HFFc6 (cell line): ENCODE measurements around the gene TCHH. TPM values are rescaled to one million over a fixed set of nuclear protein-coding genes. Genes with fewer than 3 reads are reported as not detected.

Source experiments
- DNase-seq: peaks from one replicate; pipeline ENCODE4 v3.0.0-alpha.2; 2018
- H3K27ac Mint-ChIP-seq: 2 replicates; pipeline ENCODE4 v1.8.0; 2020; ENCODE audit warnings: mild to moderate bottlenecking, mixed read lengths
- H3K27me3 Mint-ChIP-seq: 2 replicates; pipeline ENCODE4 v1.8.0; 2021; ENCODE audit warnings: mild to moderate bottlenecking, moderate library complexity, mixed read lengths; ENCODE audit not compliant: insufficient read depth
- H3K36me3 Mint-ChIP-seq: 2 replicates; pipeline ENCODE4 v1.8.0; 2021; ENCODE audit warnings: low read depth, mixed read lengths
- H3K4me1 Mint-ChIP-seq: 2 replicates; pipeline ENCODE4 v1.8.0; 2020; ENCODE audit warnings: low read depth, mixed read lengths
- H3K4me3 Mint-ChIP-seq: 2 replicates; pipeline ENCODE4 v1.8.0; 2020; ENCODE audit warnings: mild to moderate bottlenecking, moderate library complexity, mixed read lengths
- H3K9me3 Mint-ChIP-seq: 2 replicates; pipeline ENCODE4 v1.8.0; 2020; ENCODE audit warnings: mild to moderate bottlenecking, mixed read lengths
- CTCF ChIP-seq: fragments of 200-600 bp; sonication (generic); IDR thresholded peaks from 2 replicates; pipeline ENCODE4 v1.5.0; 2021; ENCODE audit warnings: antibody characterized with exemption, mild to moderate bottlenecking
- total RNA-seq, 6 experiments: library from RNA; stranded (reverse); fragmentation: NEBNext Ultra II Directional; extraction: Animal tissue kit (Norgen Biotek cat#: 25700); gene quantifications; 2 replicates in 1 of 6; 3 replicates in 5 of 6; pipeline ENCODE4 v1.2.3, GENCODE V29; 2021

TCHH gene
- total RNA-seq, 6 experiments from 2014 or later = 0.03 to 0.05 TPM; not detected in 4

- no peaks in the 10 kb centered on the region for H3K4me1 Mint-ChIP-seq
- peaks cover 1% of the 10 kb centered on the region; the same call in 1 of the 2 replicates for H3K27me3 Mint-ChIP-seq
- no peak for DNase-seq
- no peak overlapping the region for H3K4me3 Mint-ChIP-seq
- H3K27ac Mint-ChIP-seq = no peak overlapping the region
- H3K36me3 Mint-ChIP-seq = no peaks in the 10 kb centered on the region
- H3K9me3 Mint-ChIP-seq = no peaks in the 10 kb centered on the region
- no peak for TF ChIP-seq CTCF
Observed at GRCh38 chr1:152067929-152068328, 47.3 kb downstream of the TCHH start.

- H3K27me3 Mint-ChIP-seq = peaks cover 1% of the 10 kb centered on the region; the same call in 1 of the 2 replicates
Observed at GRCh38 chr1:152067150-152067549, 48.1 kb downstream of the TCHH start.

GRCh38 chr1:152061952-152062351 is 53.3 kb downstream of the TCHH start:
- no peak for TF ChIP-seq CTCF
- no peak for DNase-seq
- no peaks in the 10 kb centered on the region for H3K4me1 Mint-ChIP-seq
- no peak overlapping the region for H3K4me3 Mint-ChIP-seq
- no peak overlapping the region for H3K27ac Mint-ChIP-seq
- no peaks in the 10 kb centered on the region for H3K36me3 Mint-ChIP-seq
- peaks cover 5% of the 10 kb centered on the region for H3K27me3 Mint-ChIP-seq
- no peaks in the 10 kb centered on the region for H3K9me3 Mint-ChIP-seq

More at GRCh38 chr1:152067150-152067549, 48.1 kb downstream of the TCHH start:
- no peaks in the 10 kb centered on the region for H3K4me1 Mint-ChIP-seq
- H3K4me3 Mint-ChIP-seq = no peak overlapping the region
- no peak overlapping the region for H3K27ac Mint-ChIP-seq
- TF ChIP-seq CTCF = no peak
- DNase-seq = no peak
- H3K36me3 Mint-ChIP-seq = no peaks in the 10 kb centered on the region
- no peaks in the 10 kb centered on the region for H3K9me3 Mint-ChIP-seq

Other genes with a start within 250 kb of the TCHH start
- 10 to 100 TPM in 1 of 6 experiments, 1 to 10 TPM in 5; 8.0 to 10.1 (median 9.3) TPM for gene THEM4, start 205.9 kb downstream of the TCHH start, total RNA-seq
- 100 to 1,000 TPM; 390 to 518 (median 442) TPM for gene S100A10, start 121.6 kb downstream of the TCHH start, total RNA-seq
- gene S100A11, start 78.4 kb downstream of the TCHH start, total RNA-seq = 1,000 to 10,000 TPM; 1,164 to 1,256 (median 1,179) TPM
- gene TCHHL1, start 26.4 kb downstream of the TCHH start, total RNA-seq = not detected
- not detected for gene RPTN, start 43.8 kb upstream of the TCHH start, total RNA-seq
- gene HRNR, start 108.7 kb upstream of the TCHH start, total RNA-seq = not detected
- gene FLG, start 209.8 kb upstream of the TCHH start, total RNA-seq = under 1 TPM in 1 of 6 experiments, not detected in 5; 0.02 TPM
- not detected for gene FLG2, start 244.6 kb upstream of the TCHH start, total RNA-seq